Measurements from ENCODE around the gene FNDC4.
"Not testable (repeated sequence)": the region's sequence is repeated elsewhere in the genome, so short reads cannot be mapped to it uniquely, and the experiment has no call there.

The FNDC4 gene

GRCh38 chr2:27494944-27495554 lies at the start of gene FNDC4:
Gene FNDC4, minus strand, starts transcription at chr2:27495200. Its CDS starts 521 bp downstream, at chr2:27494679.
- DNase-seq, result no peak

GRCh38 chr2:27544143-27544821 lies 49.3 kb upstream of the FNDC4 start:
- no peak for DNase-seq

GRCh38 chr2:27539649-27540048 lies 44.6 kb upstream of the FNDC4 start:
- not testable (repeated sequence) for DNase-seq

GRCh38 chr2:27538839-27539450 lies 43.9 kb upstream of the FNDC4 start:
- DNase-seq, result not testable (repeated sequence)

- no peak for DNase-seq
Observed at GRCh38 chr2:27537287-27537686, 42.3 kb upstream of the FNDC4 start.

- DNase-seq, result no peak
Observed at GRCh38 chr2:27531983-27532382, 37.0 kb upstream of the FNDC4 start.

GRCh38 chr2:27527182-27527581 lies 32.2 kb upstream of the FNDC4 start:
- DNase-seq, result no peak

GRCh38 chr2:27522400-27522945 lies 27.5 kb upstream of the FNDC4 start:
- DNase-seq, result no peak

GRCh38 chr2:27520316-27520715 lies 25.3 kb upstream of the FNDC4 start:
- no peak for DNase-seq

- DNase-seq, result no peak
Observed at GRCh38 chr2:27518782-27519113, 23.7 kb upstream of the FNDC4 start.

- DNase-seq, result no peak
Observed at GRCh38 chr2:27518113-27518781, 23.2 kb upstream of the FNDC4 start.

GRCh38 chr2:27509326-27509725 lies 14.3 kb upstream of the FNDC4 start:
- DNase-seq, result no peak

GRCh38 chr2:27507293-27507692 lies 12.3 kb upstream of the FNDC4 start:
- no peak for DNase-seq

- DNase-seq, result no peak
Observed at GRCh38 chr2:27506587-27506986, 11.6 kb upstream of the FNDC4 start.

GRCh38 chr2:27502142-27502541 lies 7.1 kb upstream of the FNDC4 start:
- no peak for DNase-seq

GRCh38 chr2:27501042-27501441 lies 6.0 kb upstream of the FNDC4 start:
- DNase-seq, result no peak

GRCh38 chr2:27498975-27499374 lies 4.0 kb upstream of the FNDC4 start:
- no peak for DNase-seq

GRCh38 chr2:27497288-27497627 lies 2.3 kb upstream of the FNDC4 start:
- no peak for DNase-seq

- no peak for DNase-seq
Observed at GRCh38 chr2:27496357-27497287, 1.6 kb upstream of the FNDC4 start, which contains the start of gene GCKR. Gene GCKR, plus strand, starts transcription at chr2:27496839. Its CDS starts 66 bp downstream, at chr2:27496905.

- no peak for DNase-seq
Observed at GRCh38 chr2:27495840-27496356, 898 bp upstream of the FNDC4 start.

- no peak for DNase-seq
Observed at GRCh38 chr2:27494284-27494943, 586 bp downstream of the FNDC4 start.

- no peak for DNase-seq
Observed at GRCh38 chr2:27493948-27494283, 1.1 kb downstream of the FNDC4 start.

Data from midbrain (tissue), 1 donor.